ENCODE data around the gene OR9G1. TPM values are rescaled to one million over a fixed set of nuclear protein-coding genes. Genes with fewer than 3 reads are reported as not detected.

Gene OR9G1
- total RNA-seq, 4 donors from 2014 or later = not detected

Small RNAs within 50 kb of the gene (small RNA-seq; reads per million reads assigned to genes)
- gene AP001803.1 (0 reads per million in 3 donors), gene AP004245.1 (0 reads per million in 3 donors), gene MIR6128 (0 reads per million in 3 donors)

Other genes with a start within 250 kb of the OR9G1 start
- not detected for gene OR5M3, start 225.7 kb upstream of the OR9G1 start, total RNA-seq
- gene OR5M8, start 207.7 kb upstream of the OR9G1 start, total RNA-seq = not detected
- gene OR5M11, start 155.8 kb upstream of the OR9G1 start, total RNA-seq = not detected
- not detected for gene OR5M10, start 121.4 kb upstream of the OR9G1 start, total RNA-seq
- gene OR5M1, start 84.2 kb upstream of the OR9G1 start, total RNA-seq = not detected
- gene OR5AP2, start 56.7 kb upstream of the OR9G1 start, total RNA-seq = not detected
- not detected for gene OR5AR1, start 35.4 kb upstream of the OR9G1 start, total RNA-seq
- not detected for gene OR9G4, start 49.6 kb downstream of the OR9G1 start, total RNA-seq